ENCODE results near the gene ACP6.

DNA sequence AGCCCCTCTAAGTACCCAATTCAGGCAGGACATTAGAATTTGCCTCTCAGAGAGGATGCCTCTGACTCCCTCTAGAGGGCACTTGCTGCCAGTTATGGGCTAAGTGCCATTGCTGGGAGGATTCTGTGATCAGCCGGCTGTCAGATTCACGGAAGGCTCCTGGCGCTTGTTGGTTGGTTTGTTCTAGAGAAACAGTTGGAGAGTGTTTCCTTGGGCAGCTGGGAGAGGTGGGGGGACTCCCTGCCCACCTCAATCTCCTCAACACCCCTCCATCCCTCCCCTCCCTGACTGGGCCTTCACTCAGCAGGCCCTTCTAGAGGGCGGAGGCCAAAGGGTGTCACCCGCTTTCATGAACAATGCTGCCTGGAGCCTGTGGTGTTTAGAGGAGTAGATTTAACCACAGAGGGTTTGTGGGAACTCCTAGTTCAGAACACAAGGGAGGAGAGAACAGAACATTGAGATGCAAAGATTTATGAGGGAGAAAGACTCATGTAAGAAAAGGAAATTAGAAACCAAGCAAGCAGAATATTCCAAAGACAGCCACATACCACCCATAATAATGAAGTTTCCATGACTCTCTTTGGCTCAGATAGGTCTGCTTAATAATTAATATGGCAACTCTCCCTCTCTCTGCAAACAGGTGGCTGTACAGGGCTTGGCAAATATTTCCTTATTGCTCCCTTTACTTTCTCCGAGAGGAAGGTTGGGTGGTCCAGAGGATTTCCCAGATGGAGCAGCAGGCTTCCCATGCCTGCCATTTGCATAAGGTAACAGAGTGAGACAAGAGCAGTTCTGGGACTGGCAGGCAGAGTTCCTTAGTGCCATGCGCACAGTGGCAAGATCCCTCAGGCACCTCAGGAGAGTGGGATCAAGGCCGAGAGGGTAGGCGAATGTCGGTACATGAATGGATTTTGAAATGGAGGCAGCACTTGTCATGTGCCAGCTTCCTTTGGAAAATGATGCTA lies 30.0 kb upstream of the ACP6 start:
- TF ChIP-seq FOS (IDR thresholded peaks at IDR 0.05; ENCODE audit: borderline replicate concordance, extremely low read depth, insufficient read length) (no peak), EP300 (IDR thresholded peaks at IDR 0.05; ENCODE audit: borderline replicate concordance in 1 of 2, control insufficient read depth in 1 of 2, low read depth in 2 of 2, low read length in 2 of 2) (no peak), SIN3A (IDR thresholded peaks at IDR 0.05; ENCODE audit: low read depth, low read length) (no peak), POLR2AphosphoS5 (IDR thresholded peaks at IDR 0.05; ENCODE audit: low read length) (no peak), NFIC (IDR thresholded peaks at IDR 0.05; ENCODE audit: low read depth, low read length) (no peak), CREM (IDR thresholded peaks at IDR 0.05; ENCODE audit: low read depth) (no peak), BMI1 (IDR thresholded peaks at IDR 0.05; ENCODE audit: borderline replicate concordance) (no peak), CREB1 (IDR thresholded peaks at IDR 0.05; ENCODE audit: low read depth) (no peak)
